Measurements from ENCODE around the gene MMP27.

MMP27 gene

DNA sequence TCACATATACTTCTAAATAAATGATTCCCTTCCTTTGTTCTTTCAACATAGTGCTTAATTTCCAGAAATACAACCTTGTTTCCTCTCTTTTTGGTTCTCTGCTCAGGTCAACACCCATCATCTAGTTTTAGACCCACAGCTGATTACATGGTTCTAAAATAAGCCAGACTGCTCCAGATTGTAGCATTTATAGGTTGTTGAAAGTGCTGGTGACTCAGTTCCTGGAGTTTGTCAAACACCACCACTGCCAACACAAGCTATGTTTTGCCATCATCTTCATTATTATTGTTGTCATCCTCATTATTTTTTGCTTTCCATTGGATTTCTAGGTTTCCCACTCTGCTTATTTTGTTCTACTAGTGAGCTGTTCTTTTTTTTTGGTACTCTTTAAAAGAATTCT is 58.1 kb downstream of the MMP27 start:
- H3K36me3 ChIP-seq (ENCODE audit: control insufficient read depth, low read length): no peaks in the 10 kb centered on the region
- no peak overlapping the region for H3K27ac ChIP-seq (ENCODE audit: low read depth, low read length)
- no peaks in the 10 kb centered on the region for H3K79me2 ChIP-seq (ENCODE audit: control insufficient read depth, low read length)
- no peak overlapping the region for H3K4me2 ChIP-seq (ENCODE audit: low read length)
- no peaks in the 10 kb centered on the region for H4K20me1 ChIP-seq (ENCODE audit: control insufficient read depth, insufficient read depth, low read depth, low read length)
- H3K9me2 ChIP-seq (replicated peaks; ENCODE audit: control insufficient read depth, low read length): no peaks in the 10 kb centered on the region
- peaks cover 10% of the 10 kb centered on the region for H3K27me3 ChIP-seq (ENCODE audit: control insufficient read depth, low read length)
- no peak overlapping the region for H3K4me3 ChIP-seq (ENCODE audit: low read length)
- H3F3A ChIP-seq (ENCODE audit: control insufficient read depth, insufficient read depth): no peaks in the 10 kb centered on the region
- no peaks in the 10 kb centered on the region for H3K9me3 ChIP-seq (ENCODE audit: control insufficient read depth, insufficient read depth, low read length)
- H3K4me1 ChIP-seq (ENCODE audit: control insufficient read depth, low read length): no peaks in the 10 kb centered on the region
- TF ChIP-seq EZH2phosphoT487 (IDR thresholded peaks at IDR 0.05; ENCODE audit: borderline replicate concordance, low read length): no peak
- TF ChIP-seq, protein P1, sequence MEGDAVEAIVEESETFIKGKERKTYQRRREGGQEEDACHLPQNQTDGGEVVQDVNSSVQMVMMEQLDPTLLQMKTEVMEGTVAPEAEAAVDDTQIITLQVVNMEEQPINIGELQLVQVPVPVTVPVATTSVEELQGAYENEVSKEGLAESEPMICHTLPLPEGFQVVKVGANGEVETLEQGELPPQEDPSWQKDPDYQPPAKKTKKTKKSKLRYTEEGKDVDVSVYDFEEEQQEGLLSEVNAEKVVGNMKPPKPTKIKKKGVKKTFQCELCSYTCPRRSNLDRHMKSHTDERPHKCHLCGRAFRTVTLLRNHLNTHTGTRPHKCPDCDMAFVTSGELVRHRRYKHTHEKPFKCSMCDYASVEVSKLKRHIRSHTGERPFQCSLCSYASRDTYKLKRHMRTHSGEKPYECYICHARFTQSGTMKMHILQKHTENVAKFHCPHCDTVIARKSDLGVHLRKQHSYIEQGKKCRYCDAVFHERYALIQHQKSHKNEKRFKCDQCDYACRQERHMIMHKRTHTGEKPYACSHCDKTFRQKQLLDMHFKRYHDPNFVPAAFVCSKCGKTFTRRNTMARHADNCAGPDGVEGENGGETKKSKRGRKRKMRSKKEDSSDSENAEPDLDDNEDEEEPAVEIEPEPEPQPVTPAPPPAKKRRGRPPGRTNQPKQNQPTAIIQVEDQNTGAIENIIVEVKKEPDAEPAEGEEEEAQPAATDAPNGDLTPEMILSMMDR (IDR thresholded peaks at IDR 0.05; ENCODE audit: low read depth, low read length, poor library complexity, severe bottlenecking): no peak

DNA sequence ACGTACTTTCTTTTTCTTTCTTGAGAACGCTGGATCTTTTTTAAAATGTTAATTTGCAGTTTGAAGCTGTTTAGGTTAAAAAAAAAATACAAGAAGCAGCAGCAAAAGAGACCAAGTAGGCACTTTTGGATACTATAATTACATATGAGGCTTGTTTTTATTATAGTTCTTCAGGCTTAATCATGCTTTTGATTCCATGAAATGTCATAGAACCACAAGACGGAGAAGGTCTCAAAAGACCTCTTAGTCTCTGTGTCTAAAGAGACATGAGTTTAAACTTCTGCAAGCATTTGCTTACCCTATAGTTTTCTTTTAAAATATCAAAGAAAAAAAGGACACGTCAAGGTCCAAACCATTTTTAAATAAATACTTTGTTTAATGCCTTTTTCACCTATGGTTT is 61.6 kb downstream of the MMP27 start:
- TF ChIP-seq, protein P1 (IDR thresholded peaks at IDR 0.05; ENCODE audit: low read depth, low read length, poor library complexity, severe bottlenecking): no peak
- no peak for TF ChIP-seq EZH2phosphoT487 (IDR thresholded peaks at IDR 0.05; ENCODE audit: borderline replicate concordance, low read length)
- H3K27me3 ChIP-seq (ENCODE audit: control insufficient read depth, low read length): peaks cover 15% of the 10 kb centered on the region
- no peaks in the 10 kb centered on the region for H4K20me1 ChIP-seq (ENCODE audit: control insufficient read depth, insufficient read depth, low read depth, low read length)
- no peak overlapping the region for H3K4me3 ChIP-seq (ENCODE audit: low read length)
- H3K9me2 ChIP-seq (replicated peaks; ENCODE audit: control insufficient read depth, low read length): no peaks in the 10 kb centered on the region
- no peak overlapping the region for H3K4me2 ChIP-seq (ENCODE audit: low read length)
- no peaks in the 10 kb centered on the region for H3K9me3 ChIP-seq (ENCODE audit: control insufficient read depth, insufficient read depth, low read length)
- no peaks in the 10 kb centered on the region for H3K36me3 ChIP-seq (ENCODE audit: control insufficient read depth, low read length)
- H3F3A ChIP-seq (ENCODE audit: control insufficient read depth, insufficient read depth): no peaks in the 10 kb centered on the region
- no peaks in the 10 kb centered on the region for H3K4me1 ChIP-seq (ENCODE audit: control insufficient read depth, low read length)
- H3K79me2 ChIP-seq (ENCODE audit: control insufficient read depth, low read length): no peaks in the 10 kb centered on the region
- H3K27ac ChIP-seq (ENCODE audit: low read depth, low read length): no peak overlapping the region

Measured in DOHH2 (cell line).